ENCODE measurements around the gene AFAP1L1.

Gene AFAP1L1

DNA sequence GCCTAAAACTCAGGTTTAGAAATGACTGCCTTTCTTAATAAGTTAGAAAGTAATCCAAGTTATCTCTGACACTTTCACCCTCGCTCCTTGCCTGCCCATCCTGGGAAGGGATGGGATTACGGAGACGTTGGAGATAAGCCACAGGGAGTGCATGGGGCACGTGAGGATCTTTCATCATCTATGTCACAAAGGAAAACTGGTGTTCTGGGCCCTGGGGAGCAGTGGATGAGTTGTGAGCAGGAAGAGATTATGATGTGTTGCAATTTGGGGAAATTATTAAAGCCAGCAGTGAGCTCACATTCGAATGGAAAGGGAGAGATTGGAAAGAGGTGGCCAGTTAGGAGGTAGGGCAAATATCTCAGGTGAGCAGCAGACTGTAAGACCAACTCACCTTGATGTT is 12.8 kb downstream of the AFAP1L1 start:
- DNase-seq (ENCODE audit: low read depth in 2 of 2) = no peak

DNA sequence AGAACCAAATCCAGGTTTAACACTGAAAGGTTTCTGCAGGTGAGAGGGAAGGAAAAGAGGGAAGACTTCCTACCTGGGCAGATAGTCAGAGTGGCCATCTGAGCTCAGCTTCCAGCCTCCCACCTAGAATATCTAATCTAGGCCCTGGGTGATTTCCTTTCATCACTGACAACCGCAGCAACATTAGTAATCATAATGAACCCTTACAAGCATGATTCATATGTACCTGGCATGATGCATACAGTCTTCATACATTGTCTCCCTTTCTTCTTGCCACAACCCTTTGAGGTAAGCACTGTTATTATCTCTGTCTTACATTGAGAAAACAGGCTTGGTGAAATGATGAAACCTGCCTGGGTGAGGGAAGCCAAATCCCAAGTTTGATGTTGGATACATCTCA is 13.5 kb downstream of the AFAP1L1 start:
- no peak for DNase-seq (ENCODE audit: low read depth in 2 of 2)

DNA sequence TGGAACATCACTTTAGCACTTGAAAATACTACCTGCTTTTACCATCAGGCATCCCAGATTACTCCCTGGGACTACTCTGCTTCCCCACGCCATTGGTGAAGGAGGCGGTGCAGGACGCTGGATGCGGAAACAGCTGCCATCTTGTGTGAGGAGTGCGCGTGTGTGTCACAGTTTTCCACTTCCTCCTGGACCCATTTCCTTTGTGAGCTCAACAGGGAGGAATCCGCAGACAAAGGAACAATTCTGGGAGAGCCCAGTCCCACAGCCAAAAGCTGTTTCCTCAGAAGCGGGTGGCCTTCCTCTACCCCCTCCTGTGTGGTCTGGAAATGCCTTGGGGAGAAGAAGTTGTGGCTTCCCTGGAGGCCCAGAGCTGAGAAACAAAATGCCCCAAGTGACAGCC is 16.8 kb downstream of the AFAP1L1 start:
- no peak for DNase-seq (ENCODE audit: low read depth in 2 of 2)

GRCh38 chr5:149289301-149289700 is 17.6 kb downstream of the AFAP1L1 start:
- DNase-seq (ENCODE audit: low read depth in 2 of 2) = no peak

GRCh38 chr5:149294872-149295829 is 23.5 kb downstream of the AFAP1L1 start:
- DNase-seq (ENCODE audit: low read depth in 2 of 2) = no peak

- no peak for DNase-seq (ENCODE audit: low read depth in 2 of 2)
Measured at GRCh38 chr5:149297340-149298025, 25.8 kb downstream of the AFAP1L1 start.

DNA sequence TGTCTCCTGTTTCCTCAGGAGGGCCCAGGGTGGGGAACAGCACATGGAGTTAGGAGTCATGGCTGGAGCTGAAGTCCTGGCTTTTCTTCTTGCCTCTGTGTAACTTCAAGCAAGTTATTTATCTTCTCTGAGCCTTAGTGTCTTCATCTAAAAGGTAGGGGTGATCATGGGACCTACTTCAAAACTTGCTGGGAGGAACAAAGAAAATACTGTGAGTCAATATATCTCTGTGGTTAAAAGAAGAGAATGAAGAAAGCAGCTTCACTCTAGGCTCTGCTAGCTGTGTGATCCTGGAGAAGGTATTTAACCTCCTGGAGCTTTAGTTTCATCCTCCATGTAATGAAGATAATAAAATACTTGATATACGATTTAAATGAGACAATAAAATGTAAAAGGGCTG is 26.5 kb downstream of the AFAP1L1 start:
- DNase-seq (ENCODE audit: low read depth in 2 of 2) = no peak

- no peak for DNase-seq (ENCODE audit: low read depth in 2 of 2)
Measured at GRCh38 chr5:149298842-149299404, 27.3 kb downstream of the AFAP1L1 start.

- DNase-seq (ENCODE audit: low read depth in 2 of 2) = no peak
Measured at GRCh38 chr5:149299451-149300054, 27.9 kb downstream of the AFAP1L1 start.

DNA sequence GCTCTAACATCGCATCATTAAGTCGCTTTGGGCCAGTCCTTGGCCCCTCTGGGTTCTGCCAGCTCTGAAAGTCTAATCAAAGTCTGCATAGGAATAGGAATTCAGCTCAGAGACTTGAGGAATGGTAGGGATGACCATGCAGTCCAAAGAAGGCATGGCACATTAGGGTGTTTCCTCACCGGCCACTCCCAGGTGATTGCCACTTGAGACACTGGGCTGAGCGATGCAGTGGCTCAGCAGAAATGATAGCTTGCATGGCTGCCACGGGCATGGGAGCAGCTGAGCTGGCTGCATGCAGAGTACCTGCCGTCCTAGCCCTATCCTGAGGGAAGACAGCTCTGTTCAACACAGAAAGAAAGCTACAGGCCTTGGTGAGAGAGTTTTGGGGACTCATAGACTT is 28.8 kb downstream of the AFAP1L1 start:
- DNase-seq (ENCODE audit: low read depth in 2 of 2) = no peak

DNA sequence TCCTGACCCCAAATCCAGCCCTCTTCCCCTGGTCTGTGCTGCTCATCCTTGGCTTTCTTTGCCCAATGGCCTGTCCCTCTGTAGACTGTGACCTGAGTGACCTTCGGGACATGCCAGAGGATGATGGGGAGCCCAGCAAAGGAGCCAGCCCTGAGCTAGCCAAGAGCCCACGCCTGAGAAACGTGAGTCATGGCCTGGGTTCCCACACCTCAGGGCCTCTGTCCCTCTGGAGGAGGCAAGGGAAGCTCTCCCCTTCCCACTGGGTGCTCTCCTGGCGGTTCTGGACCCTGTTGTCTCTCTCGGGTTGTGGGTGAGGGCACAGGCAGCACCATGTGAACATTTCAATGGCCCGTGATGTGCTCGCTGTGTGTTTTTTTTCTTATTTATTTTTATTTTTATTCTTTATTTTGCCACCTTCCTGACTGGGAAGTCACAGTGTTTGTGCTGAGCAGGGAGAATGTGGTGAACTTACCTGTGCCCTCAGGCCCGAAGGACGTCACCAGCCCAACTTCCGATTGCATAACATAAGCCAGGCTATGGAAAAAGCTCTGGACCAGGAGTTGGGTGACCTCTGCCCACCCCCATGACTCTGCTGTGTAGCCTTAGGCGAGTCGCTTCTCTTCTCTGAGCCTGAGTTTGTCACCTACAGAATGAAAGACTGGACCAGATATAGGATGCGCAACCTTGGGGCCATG is 29.5 kb downstream of the AFAP1L1 start:
- no peak for DNase-seq (ENCODE audit: low read depth in 2 of 2)

DNA sequence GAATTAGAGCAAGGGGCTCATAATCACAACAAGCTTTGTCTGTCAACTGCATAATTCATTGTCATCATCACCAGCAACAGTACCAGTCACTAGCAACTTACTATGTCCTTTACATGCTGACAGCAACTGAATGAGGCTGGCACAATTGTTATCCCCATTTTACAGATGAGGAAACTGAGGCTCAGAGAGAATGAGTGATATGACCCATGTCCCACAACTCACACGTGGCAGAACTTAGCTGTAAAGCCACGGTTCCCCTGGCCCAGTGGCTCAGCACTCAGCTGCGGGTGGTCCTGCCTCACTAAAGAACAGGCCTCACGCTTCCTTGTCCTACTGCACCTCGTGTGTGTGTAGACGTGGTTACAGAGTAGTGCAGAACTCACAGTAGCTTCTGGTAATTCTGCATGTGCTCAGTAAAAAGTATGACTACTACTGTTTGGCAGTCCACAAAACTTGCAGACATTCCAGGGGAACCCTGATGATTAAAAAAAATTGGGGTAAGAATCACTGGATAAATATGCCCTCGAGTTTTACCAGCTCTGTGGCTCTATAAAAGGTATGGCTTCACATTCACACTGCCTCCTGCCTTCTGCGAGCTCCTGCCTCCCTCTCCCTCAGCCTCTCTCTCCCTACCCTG is 30.2 kb downstream of the AFAP1L1 start:
- DNase-seq (ENCODE audit: low read depth in 2 of 2) = no peak

DNA sequence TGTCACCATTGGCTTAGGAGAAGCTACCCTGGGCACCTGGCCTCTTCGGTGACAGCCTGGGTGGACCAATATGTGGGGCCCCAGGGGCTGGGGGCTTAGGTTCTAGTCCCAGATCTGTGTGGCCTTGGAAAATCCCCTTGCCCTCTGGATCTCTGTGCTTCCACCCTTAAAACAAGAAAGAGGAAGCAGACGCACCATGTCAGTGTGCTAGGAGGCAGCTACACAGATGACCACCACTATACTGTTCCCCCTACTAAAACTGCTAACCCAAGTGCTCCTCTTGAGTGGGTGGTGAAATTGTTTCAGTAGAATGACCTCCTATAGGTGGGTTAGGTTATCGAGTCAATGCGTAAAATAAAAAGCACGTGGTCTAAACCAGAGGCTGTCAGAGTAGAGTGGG is 31.0 kb downstream of the AFAP1L1 start:
- no peak for DNase-seq (ENCODE audit: low read depth in 2 of 2)

DNA sequence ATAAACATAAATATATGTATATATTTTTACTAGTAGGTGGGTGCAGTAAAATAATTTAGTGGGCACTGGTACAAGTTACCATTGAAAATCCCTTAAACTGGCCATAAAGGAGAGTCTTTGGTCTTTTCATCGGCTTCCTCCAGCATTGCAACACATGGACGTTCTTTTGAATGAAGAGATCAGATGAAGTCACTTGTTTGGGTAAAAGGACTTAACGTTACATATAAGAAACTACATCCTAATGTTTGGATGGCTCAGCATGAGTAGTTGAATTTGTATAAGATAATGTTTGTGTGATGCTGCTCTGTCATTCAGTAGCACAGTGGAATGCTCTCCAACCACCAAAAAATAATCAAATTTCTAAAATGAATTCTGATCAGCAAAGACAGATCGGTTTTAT is 31.6 kb downstream of the AFAP1L1 start:
- no peak for DNase-seq (ENCODE audit: low read depth in 2 of 2)

GRCh38 chr5:149304195-149305078 is 32.8 kb downstream of the AFAP1L1 start:
- no peak for DNase-seq (ENCODE audit: low read depth in 2 of 2)

DNA sequence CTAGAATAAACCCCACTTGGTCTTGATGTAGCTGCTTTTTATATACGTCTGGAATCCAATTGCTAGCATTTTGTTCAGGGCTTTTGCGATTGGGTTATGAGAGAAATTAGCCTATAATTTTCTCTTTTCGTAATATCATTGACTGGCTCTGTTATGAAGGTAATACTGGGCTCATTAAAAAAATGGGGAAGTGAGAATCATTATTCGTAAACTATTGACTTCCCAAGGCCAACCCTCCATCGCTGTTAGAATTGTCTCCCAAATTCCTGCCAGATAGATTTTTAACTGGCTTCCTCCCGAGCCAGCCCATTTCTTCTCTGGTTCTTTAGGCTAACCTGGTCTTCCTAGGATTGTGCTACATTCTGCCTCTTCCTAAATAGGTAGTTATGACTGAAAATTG is 37.7 kb downstream of the AFAP1L1 start:
- DNase-seq (ENCODE audit: low read depth in 2 of 2) = no peak

- DNase-seq (ENCODE audit: low read depth in 2 of 2) = no peak
Measured at GRCh38 chr5:149310488-149310887, 38.8 kb downstream of the AFAP1L1 start.

DNA sequence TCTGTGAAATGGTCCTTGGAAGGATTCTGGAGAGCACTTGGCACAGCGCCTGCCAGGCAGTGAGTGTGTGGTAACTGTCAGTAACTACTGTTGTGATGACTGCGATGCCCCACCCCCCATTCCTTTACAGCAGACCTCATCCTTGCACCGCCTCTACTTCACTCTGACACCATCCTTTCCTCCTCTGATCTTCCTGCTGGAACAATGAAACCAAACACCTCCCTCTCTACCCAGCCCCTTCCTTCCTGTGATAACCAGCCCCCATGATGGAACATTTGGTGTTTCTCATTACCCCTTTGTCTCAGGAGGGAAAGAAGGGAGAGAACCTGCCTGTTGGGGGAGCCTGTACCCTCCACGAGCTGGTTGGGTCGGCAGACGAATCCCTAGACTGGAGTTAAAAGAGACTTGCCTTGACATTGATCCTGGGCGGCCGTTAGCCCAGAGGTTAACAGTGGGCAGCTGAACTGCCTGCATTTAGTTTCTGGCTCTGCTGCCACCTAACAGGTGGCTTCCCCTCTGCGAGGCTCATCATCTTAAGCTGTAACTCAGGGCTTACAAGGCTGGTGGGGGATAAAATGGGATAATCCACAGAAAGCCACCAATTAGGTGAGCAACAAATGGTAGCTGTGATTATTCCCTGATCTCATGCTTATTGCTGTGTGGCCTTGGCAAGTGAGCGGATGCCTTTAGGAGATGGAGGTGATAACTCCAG is 39.4 kb downstream of the AFAP1L1 start:
- no peak for DNase-seq (ENCODE audit: low read depth in 2 of 2)

DNA sequence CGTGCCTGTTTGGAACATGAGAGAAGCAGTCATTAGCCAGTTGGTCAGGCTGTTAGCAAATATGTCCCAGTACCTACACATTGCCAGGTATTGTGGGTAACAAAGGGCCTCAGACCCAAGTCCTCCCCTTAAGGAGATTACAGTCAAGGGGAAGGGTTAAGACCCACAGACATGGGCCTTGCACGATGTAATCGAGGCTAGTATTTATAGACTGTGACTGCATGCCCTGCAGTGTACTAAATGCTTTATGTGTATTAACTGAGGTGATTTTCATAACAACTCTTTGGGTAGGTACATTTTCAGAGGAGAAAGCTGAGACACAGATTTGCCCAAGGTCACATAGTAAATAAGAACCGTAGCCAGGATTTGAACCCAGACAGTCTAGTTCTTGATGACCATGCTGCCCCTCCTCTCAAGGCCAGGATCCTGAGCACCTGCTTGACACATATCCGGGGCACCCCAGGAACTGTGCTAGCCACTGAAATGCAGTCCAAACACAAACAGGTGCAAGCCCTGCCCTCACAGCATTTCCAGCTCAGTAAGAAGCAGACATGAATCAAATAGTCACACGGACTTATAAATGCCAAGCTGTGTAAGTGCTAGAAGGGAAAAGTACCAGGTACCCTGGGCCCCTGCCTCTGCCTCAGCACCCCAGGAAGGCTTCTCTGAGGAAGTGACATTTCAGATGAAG is 41.6 kb downstream of the AFAP1L1 start:
- DNase-seq (ENCODE audit: low read depth in 2 of 2) = no peak

Data from stimulated activated CD8-positive, alpha-beta memory T cell treated with anti-CD3 and anti-CD28 coated beads, Interleukin-15, amount 100 ng/mL, for 48 hours (primary cell).